SK-N-SH (cell line): ENCODE results near the gene PLSCR3. TPM values are rescaled to one million over a fixed set of nuclear protein-coding genes. Genes with fewer than 3 reads are reported as not detected.
A peak's percentile ranks its signal among the peaks of the same experiment; 100 is the strongest.

Experiments
- CTCF ChIA-PET: fragments of 300-600, 350-600 bp; formaldehyde crosslinking; extraction: SDS; loops from one replicate; lab custom pipeline; 2021; lab: Yijun Ruan, JAX
- POLR2A ChIA-PET: fragments of 350-600 bp; sonication (Branson Sonifier 250); formaldehyde crosslinking; extraction: SDS; loops from one replicate; lab custom pipeline; 2020; ENCODE audit warnings: antibody characterized with exemption, inconsistent platforms; lab: Yijun Ruan, JAX
- DNase-seq: peaks from one replicate; pipeline ENCODE4 v3.0.0; 2012
- H2AFZ ChIP-seq: fragments of 200-600 bp; sonication (generic); 2 replicates; pipeline ENCODE4 v1.8.1; 2016; ENCODE audit warnings: antibody characterized with exemption, mild to moderate bottlenecking, low read depth
- H3F3A ChIP-seq: fragments of 200-600 bp; sonication (generic); replicated peaks from 2 replicates; pipeline ENCODE3; 2016; ENCODE audit warnings: antibody characterized with exemption, mild to moderate bottlenecking; ENCODE audit not compliant: insufficient read depth
- H3K27ac ChIP-seq, 2 experiments: fragments of 200-500 bp in 1 of 2; fragments of 200-600 bp in 1 of 2; sonication (Bioruptor generic) in 1 of 2; sonication (generic), shearing (Covaris generic) in 1 of 2; 2 replicates each; pipeline versions ENCODE4 v1.5.1 to v1.6.1; 2014 to 2016; ENCODE audit warnings: low read depth in 2 of 2, inconsistent platforms in 1 of 2, low read length in 1 of 2, mild to moderate bottlenecking in 1 of 2, mixed read lengths in 1 of 2
- H3K27me3 ChIP-seq: fragments of 200-600 bp; sonication (generic), shearing (Covaris generic); 2 replicates; pipeline ENCODE4 v1.6.1; 2016; ENCODE audit warnings: mixed run types; ENCODE audit not compliant: insufficient read depth
- H3K36me3 ChIP-seq, 2 experiments: fragments of 200-500 bp in 1 of 2; fragments of 200-600 bp in 1 of 2; sonication (Bioruptor generic) in 1 of 2; sonication (generic) in 1 of 2; replicated peaks in 1 of 2; 2 replicates each; pipeline versions ENCODE3 to v1.5.1; 2014 to 2016; ENCODE audit warnings: low read length in 1 of 2, mild to moderate bottlenecking in 1 of 2; ENCODE audit not compliant: insufficient read depth in 2 of 2, control insufficient read depth in 1 of 2
- H3K4me1 ChIP-seq, 2 experiments: fragments of 200-500 bp in 1 of 2; fragments of 200-600 bp in 1 of 2; sonication (Bioruptor generic) in 1 of 2; sonication (generic), shearing (Covaris generic) in 1 of 2; 2 replicates each; pipeline versions ENCODE4 v1.5.1 to v1.6.1; 2014 to 2016; ENCODE audit warnings: low read depth in 1 of 2, low read length in 1 of 2, mixed run types in 1 of 2; ENCODE audit not compliant: insufficient read depth in 2 of 2, control insufficient read depth in 1 of 2
- H3K4me2 ChIP-seq: fragments of 200-600 bp; sonication (generic), shearing (Covaris generic); 2 replicates; pipeline ENCODE4 v1.6.1; 2017; ENCODE audit warnings: mixed run types
- H3K4me3 ChIP-seq, 2 experiments: fragments of 200-500 bp in 1 of 2; fragments of 200-600 bp in 1 of 2; sonication (Bioruptor generic) in 1 of 2; sonication (generic), shearing (Covaris generic) in 1 of 2; 2 replicates each; pipeline versions ENCODE4 v1.5.1 to v1.8.1; 2014 to 2016; ENCODE audit warnings: low read depth in 2 of 2, inconsistent platforms in 1 of 2, low read length in 1 of 2, mild to moderate bottlenecking in 1 of 2, mixed read lengths in 1 of 2, moderate library complexity in 1 of 2
- H3K79me2 ChIP-seq: fragments of 200-600 bp; sonication (generic); 2 replicates; pipeline ENCODE4 v1.8.1; 2017; ENCODE audit warnings: mild to moderate bottlenecking; ENCODE audit not compliant: insufficient read depth
- H3K9ac ChIP-seq: fragments of 200-600 bp; sonication (generic); 2 replicates; pipeline ENCODE4 v1.6.1; 2017; ENCODE audit warnings: mixed run types
- H3K9me2 ChIP-seq: fragments of 200-600 bp; sonication (generic); 2 replicates; pipeline ENCODE4 v1.6.1; 2017; ENCODE audit warnings: mixed run types
- H3K9me3 ChIP-seq: fragments of 200-600 bp; sonication (generic); 2 replicates; pipeline ENCODE4 v1.6.1; 2017; ENCODE audit warnings: mixed run types, mild to moderate bottlenecking, moderate library complexity
- H4K20me1 ChIP-seq: fragments of 200-600 bp; sonication (generic); 2 replicates; pipeline ENCODE4 v1.6.1; 2017; ENCODE audit warnings: mild to moderate bottlenecking, mixed run types; ENCODE audit not compliant: insufficient read depth
- CHD2 ChIP-seq: fragments of 150-350 bp; IDR thresholded peaks from 2 replicates; pipeline ENCODE4 v1.6.1; 2018; ENCODE audit warnings: low read length; ENCODE audit not compliant: partially characterized antibody
- EP300 ChIP-seq, 2 experiments: IDR thresholded peaks; 2 replicates each; pipeline versions ENCODE4 v1.4.0 to v1.6.1; 2012; ENCODE audit warnings: borderline replicate concordance in 1 of 2, low read depth in 1 of 2, low read length in 1 of 2
- FOSL2 ChIP-seq: IDR thresholded peaks from 2 replicates; pipeline ENCODE4 v1.4.0; 2012; ENCODE audit warnings: low read depth, mild to moderate bottlenecking, moderate library complexity, borderline replicate concordance
- FOXM1 ChIP-seq: IDR thresholded peaks from 2 replicates; pipeline ENCODE4 v1.4.0; 2012; ENCODE audit warnings: low read depth, mild to moderate bottlenecking
- GABPA ChIP-seq: IDR thresholded peaks from 2 replicates; pipeline ENCODE4 v1.4.0; 2012; ENCODE audit warnings: low read depth, mild to moderate bottlenecking
- JUND ChIP-seq: IDR thresholded peaks from 2 replicates; pipeline ENCODE4 v1.4.0; 2012
- NFIC ChIP-seq: IDR thresholded peaks from 2 replicates; pipeline ENCODE4 v1.4.0; 2012; ENCODE audit warnings: borderline replicate concordance
- RXRA ChIP-seq: IDR thresholded peaks from 2 replicates; pipeline ENCODE4 v1.4.0; 2012; ENCODE audit warnings: low read depth, mild to moderate bottlenecking, borderline replicate concordance
- SIN3A ChIP-seq: IDR thresholded peaks from 2 replicates; pipeline ENCODE4 v1.6.1; 2012; ENCODE audit warnings: low read depth, mild to moderate bottlenecking, low read length, moderate library complexity, borderline replicate concordance
- TAF1 ChIP-seq: IDR thresholded peaks from 2 replicates; pipeline ENCODE4 v1.6.1; 2012; ENCODE audit warnings: low read depth, mild to moderate bottlenecking, low read length, moderate library complexity, borderline replicate concordance
- USF1 ChIP-seq: IDR thresholded peaks from 2 replicates; pipeline ENCODE4 v1.4.0; 2012; ENCODE audit warnings: low read depth, borderline replicate concordance
- YY1 ChIP-seq: IDR thresholded peaks from 2 replicates; pipeline ENCODE4 v1.4.0; 2012; ENCODE audit warnings: low read depth, mild to moderate bottlenecking
- whole genome bisulfite sequencing: methylation state at CpG from one replicate; pipeline ENCODE4 v1.1.6; 2017; ENCODE audit warnings: low lambda C conversion rate; 5-methylcytosine and 5-hydroxymethylcytosine counted together
- polyA plus RNA-seq, 3 experiments: library from polyadenylated mRNA; depleted of rRNA; stranded (reverse); fragments of >200 nt; gene quantifications; 2 replicates each; pipeline ENCODE4 v1.2.3, GENCODE V29; 2012
- TF ChIP-seq, protein P1 (sequence below): IDR thresholded peaks from 2 replicates; pipeline ENCODE4 v1.4.0; 2012; ENCODE audit warnings: low read depth

PLSCR3 gene
- polyA plus RNA-seq, 1 of the 3 experiments (the other 2 are of a cell fraction) = 95.0 TPM

DNA sequence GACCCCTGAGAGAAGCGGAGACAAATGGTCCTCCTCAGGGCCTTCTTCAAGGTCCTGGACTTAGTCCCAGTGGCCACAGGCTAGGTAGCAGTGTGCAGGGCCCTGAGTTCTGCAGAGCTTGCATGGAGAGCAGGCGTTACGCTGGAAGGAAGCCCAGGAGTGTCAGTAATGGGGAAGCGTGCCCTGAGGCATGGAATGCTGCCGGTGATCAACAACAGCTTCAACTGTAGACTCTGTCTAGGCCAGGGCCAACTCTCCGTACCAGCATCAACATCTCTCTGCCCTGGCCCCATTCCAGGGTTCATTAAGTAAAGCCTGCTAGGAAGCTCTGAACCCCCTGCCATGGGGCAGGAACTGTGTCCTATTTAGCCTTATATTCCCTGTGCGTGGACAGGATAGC, 14.0 kb downstream of the PLSCR3 start:
- Histone ChIP-seq H3K36me3 (no peaks in the 10 kb centered on the region), H3K27me3 (peaks cover 8% of the 10 kb centered on the region; the same call in 1 of the 2 replicates), H3K9me2 (no peaks in the 10 kb centered on the region), H3K9me3 (no peaks in the 10 kb centered on the region), H3K27ac (no peak overlapping the region), H3K4me2 (peak overlapping the region; percentile 37; the same call in 1 of the 2 replicates), H4K20me1 (no peaks in the 10 kb centered on the region), H3K79me2 (no peaks in the 10 kb centered on the region), H2AFZ (no peak overlapping the region), H3K4me3 (no peak overlapping the region), H3K4me1 (peaks cover 0 to 32% of the 10 kb centered on the region in 2 experiments; a peak in 2 of 4 replicates), H3F3A (no peaks in the 10 kb centered on the region), H3K9ac (no peak overlapping the region)
- POLR2A ChIA-PET = interaction anchor here (0.6 to 1.2 kb wide), 4 partner anchors 23 to 333 kb away, joined by 3 to 4 read pairs (median 3); partner anchors contain the start of gene TMEM256
- DNase-seq = peak; percentile 54
- CTCF ChIA-PET = interaction anchor here (1.1 to 1.3 kb wide), 5 partner anchors 9 to 180 kb away, joined by 3 to 11 read pairs (median 5); no protein-coding TSS in a partner anchor
- WGBS = 59% methylated on average over 7 of the region's 7 CpGs
- no peak for TF ChIP-seq NFIC
- no peak for TF ChIP-seq SIN3A
- TF ChIP-seq EP300 (IDR thresholded peaks at IDR 0.05; ENCODE audit: borderline replicate concordance in 1 of 2, low read depth in 1 of 2, low read length in 1 of 2) = no peak

DNA sequence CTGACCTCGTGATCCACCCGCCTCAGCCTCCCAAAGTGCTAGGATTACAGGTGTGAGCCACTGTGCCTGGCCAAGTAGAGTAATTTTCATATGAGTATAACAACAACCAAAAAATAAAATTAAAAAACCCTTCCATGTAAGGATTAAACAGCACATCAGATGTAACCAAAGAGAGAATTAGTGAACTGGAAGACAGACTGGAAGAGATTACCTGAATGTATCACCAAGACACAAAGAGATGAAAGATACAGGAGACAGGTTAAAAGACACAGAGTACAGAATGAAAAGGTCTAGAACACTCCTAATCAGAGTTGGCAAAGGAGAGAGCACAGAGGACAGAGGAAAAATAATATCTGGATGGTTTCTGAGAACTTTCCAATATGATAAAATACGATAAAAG, 15.2 kb downstream of the PLSCR3 start:
- H3K4me1 ChIP-seq = peaks cover 0 to 26% of the 10 kb centered on the region in 2 experiments; a peak in 2 of 4 replicates
- no peak overlapping the region for H3K4me2 ChIP-seq
- H3K9ac ChIP-seq = no peak overlapping the region
- no peaks in the 10 kb centered on the region for H3K36me3 ChIP-seq
- POLR2A ChIA-PET = no interaction called here
- H3K27ac ChIP-seq = no peak overlapping the region
- H3K27me3 ChIP-seq = peaks cover 8% of the 10 kb centered on the region; the same call in 1 of the 2 replicates
- 81% methylated on average over 3 of the region's 3 CpGs for WGBS
- no peak overlapping the region for H2AFZ ChIP-seq
- H3K9me2 ChIP-seq = no peaks in the 10 kb centered on the region
- no peaks in the 10 kb centered on the region for H3K79me2 ChIP-seq
- H4K20me1 ChIP-seq = no peaks in the 10 kb centered on the region
- no peaks in the 10 kb centered on the region for H3K9me3 ChIP-seq
- DNase-seq = no peak
- no peak overlapping the region for H3K4me3 ChIP-seq
- CTCF ChIA-PET = no interaction called here
- no peaks in the 10 kb centered on the region for H3F3A ChIP-seq
- TF ChIP-seq TAF1 (no peak), USF1 (no peak), CHD2 (no peak), NFIC (no peak), YY1 (no peak), FOSL2 (no peak), FOXM1 (no peak), RXRA (no peak)

DNA sequence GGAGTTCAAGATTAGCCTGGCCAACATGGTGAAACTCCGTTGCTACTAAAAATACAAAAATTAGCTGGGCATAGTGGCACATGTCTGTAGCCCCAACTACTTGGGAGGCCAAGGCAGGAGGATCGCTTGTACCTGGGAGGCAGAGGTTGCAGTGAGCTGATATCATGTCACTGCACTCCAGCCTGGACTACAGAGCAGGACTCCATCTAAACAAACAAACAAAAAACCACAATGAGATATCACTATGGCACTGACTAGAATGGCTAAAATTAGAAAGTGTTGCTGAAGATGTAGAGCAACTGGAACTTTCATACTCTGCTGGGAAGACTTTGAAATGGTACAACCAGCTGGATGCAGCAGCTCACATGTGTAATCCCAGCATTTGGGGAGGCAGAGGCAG, 20.0 kb downstream of the PLSCR3 start:
- Histone ChIP-seq H3K79me2 (no peaks in the 10 kb centered on the region), H2AFZ (no peak overlapping the region), H3K4me2 (no peak overlapping the region), H3F3A (peaks cover 2% of the 10 kb centered on the region), H3K27me3 (no peaks in the 10 kb centered on the region; the same call in 1 of the 2 replicates), H3K27ac (no peak overlapping the region), H4K20me1 (no peaks in the 10 kb centered on the region), H3K4me3 (no peak overlapping the region), H3K36me3 (no peaks in the 10 kb centered on the region), H3K9me3 (no peaks in the 10 kb centered on the region), H3K9ac (no peak overlapping the region), H3K4me1 (no peaks in the 10 kb centered on the region; a peak in 1 of 4 replicates), H3K9me2 (no peaks in the 10 kb centered on the region)
- CTCF ChIA-PET = interaction anchor here (0.7 to 5.3 kb wide), 2 partner anchors 18 to 85 kb away, joined by 3 to 33 read pairs; partner anchors contain the start of gene TMEM95
- POLR2A ChIA-PET = no interaction called here
- 35% methylated on average over 2 of the region's 2 CpGs for WGBS
- TF ChIP-seq JUND = no peak
- TF ChIP-seq, protein P1, sequence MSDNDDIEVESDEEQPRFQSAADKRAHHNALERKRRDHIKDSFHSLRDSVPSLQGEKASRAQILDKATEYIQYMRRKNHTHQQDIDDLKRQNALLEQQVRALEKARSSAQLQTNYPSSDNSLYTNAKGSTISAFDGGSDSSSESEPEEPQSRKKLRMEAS = no peak
- TF ChIP-seq SIN3A = no peak
- TF ChIP-seq FOSL2 = no peak
- no peak for TF ChIP-seq GABPA
- DNase-seq = no peak
